HG03064 (cell line): ENCODE data around the gene SMPX.
"Not testable (repeated sequence)": the region's sequence is repeated elsewhere in the genome, so short reads cannot be mapped to it uniquely, and the experiment has no call there.

ENCODE experiments used
- ATAC-seq: cut with Tn5 transposase; IDR thresholded peaks from one replicate; pipeline ENCODE4 v1.9.1; 2021; ENCODE audit warnings: low read depth; ENCODE audit not compliant: unreplicated experiment

SMPX gene

DNA sequence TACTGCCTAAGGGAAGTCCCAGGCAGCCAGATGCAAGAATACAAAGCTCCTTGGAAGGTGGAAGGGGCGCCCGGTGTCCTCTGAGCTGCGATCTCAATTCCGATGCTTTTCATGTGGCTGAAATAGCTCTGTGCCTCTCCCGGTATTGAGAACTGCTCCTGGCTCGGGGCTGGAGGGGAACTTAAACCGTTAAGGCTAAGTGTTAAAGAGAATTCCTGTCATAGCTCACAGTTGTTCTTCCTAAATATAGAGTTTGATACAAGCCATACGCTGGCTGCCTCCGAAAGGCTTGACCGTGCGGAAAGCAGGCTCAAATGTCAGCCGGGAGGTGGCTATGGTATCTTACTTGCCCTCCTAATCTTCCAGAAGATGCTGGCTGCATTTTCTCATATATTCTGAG, at the start of gene SMPX:
Gene SMPX, minus strand, starts transcription at position 157 of the 400 bp plus-strand sequence. CDS start 3,826 bp downstream, outside the sequence.
- no peak for ATAC-seq

DNA sequence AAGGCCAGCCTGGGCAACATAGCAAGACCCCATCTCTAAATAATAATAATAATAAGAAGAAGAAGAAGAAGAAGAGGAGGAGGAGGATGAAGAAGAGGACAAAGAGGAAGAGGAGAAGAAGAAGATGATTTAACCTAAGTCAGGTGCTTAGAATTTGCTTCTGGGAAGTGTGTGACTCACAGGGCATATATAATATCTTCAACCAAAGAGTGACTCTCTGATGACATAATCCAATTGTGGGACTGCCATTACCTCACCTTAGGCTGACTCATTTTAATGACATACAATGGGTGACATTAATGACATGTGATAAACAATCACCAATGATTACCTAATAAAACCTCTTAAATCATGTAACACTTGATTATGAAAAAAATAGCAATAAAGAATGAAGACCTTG, 48.8 kb upstream of the SMPX start:
- no peak for ATAC-seq

- ATAC-seq, result no peak
Observed at GRCh38 chrX:21802839-21803238, 44.9 kb upstream of the SMPX start.

DNA sequence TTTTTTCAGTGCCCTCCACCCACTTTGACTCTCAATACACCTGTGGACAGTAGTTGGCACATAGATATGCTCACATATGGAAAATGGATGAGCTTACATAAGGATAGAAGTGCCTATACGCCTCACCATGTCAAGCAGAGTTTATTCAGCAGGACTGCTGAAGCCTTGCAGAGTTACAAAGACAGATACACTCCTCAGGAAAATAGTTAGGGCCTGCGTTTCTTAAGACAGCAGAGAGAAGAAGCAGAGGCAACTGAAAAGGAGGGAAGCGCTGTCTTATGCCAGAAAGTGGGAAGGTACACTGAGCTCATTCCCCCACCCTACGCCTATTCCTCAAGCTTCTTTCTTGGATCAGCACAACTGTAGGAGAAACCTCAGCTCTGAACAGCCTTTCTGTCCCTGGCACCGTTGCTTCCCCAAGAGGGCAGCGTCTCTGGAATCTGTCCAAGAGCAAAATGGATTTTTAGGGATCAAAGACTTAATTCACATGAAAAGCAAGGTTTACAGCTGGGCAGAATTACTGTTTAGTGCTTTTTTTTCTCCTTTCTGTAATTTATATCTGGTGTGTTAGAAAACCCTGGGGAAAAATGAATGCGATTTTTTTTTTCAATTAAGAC, 44.2 kb upstream of the SMPX start:
- ATAC-seq, result no peak

GRCh38 chrX:21800344-21800770, 42.4 kb upstream of the SMPX start:
- no peak for ATAC-seq

- ATAC-seq, result no peak
Observed at GRCh38 chrX:21799767-21800166, 41.9 kb upstream of the SMPX start.

DNA sequence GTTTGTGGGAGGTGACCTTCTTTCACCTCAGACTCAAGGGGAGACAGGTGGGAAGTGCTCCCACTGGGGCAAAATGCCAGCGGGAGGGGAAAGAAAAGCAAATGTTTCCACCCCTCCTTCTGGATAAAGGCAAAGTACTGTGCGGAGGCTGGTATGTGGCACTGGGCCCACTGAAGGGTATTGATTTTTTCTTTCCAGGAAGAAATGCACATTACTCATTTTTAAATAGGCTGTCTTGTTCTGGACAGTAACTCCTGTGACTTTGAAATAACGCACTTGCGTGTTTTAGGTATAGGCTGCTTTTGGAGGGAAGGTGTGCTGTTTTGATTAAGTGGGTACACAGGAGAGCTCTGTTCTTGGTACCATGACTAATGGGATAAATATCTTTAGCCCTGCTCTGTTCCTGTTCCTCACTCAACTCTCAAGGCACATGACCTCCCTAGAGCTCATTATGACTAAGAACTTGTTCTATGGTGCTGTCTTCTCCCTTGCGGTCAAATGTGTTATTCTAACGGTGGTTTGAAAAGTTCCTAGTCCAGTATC, 40.8 kb upstream of the SMPX start:
- ATAC-seq, result no peak

DNA sequence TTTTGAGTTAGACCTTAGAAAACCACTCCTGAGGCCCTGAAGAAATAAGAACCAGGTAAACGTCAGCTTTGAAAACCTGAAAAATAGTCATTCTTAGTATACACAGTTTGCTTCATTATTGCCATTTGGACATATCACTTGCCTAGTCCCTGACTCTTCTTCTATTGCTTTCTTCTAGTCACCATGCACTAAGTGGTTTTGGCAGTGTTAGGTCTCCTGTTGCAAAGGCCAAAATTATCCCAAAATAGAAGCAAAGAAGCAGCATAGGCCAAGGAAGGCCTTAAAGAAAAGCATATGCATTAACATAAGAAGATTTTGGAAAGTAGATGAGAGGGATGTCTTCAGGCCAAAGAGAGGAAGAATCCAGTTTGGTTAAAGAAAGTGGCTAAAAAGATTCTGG, 24.1 kb upstream of the SMPX start:
- ATAC-seq, result no peak

- peak; percentile 78 for ATAC-seq
Observed at GRCh38 chrX:21781525-21781924, 23.6 kb upstream of the SMPX start.

GRCh38 chrX:21779095-21779494, 21.2 kb upstream of the SMPX start:
- ATAC-seq, result no peak

- ATAC-seq, result no peak
Observed at GRCh38 chrX:21778236-21778635, 20.3 kb upstream of the SMPX start.

GRCh38 chrX:21775128-21775527, 17.2 kb upstream of the SMPX start:
- ATAC-seq, result not testable (repeated sequence)

- ATAC-seq, result not testable (repeated sequence)
Observed at GRCh38 chrX:21773036-21773435, 15.1 kb upstream of the SMPX start.

GRCh38 chrX:21770631-21771321, 12.9 kb upstream of the SMPX start:
- no peak for ATAC-seq

- no peak for ATAC-seq
Observed at GRCh38 chrX:21766101-21766500, 8.2 kb upstream of the SMPX start.

- no peak for ATAC-seq
Observed at GRCh38 chrX:21764008-21764407, 6.1 kb upstream of the SMPX start.

DNA sequence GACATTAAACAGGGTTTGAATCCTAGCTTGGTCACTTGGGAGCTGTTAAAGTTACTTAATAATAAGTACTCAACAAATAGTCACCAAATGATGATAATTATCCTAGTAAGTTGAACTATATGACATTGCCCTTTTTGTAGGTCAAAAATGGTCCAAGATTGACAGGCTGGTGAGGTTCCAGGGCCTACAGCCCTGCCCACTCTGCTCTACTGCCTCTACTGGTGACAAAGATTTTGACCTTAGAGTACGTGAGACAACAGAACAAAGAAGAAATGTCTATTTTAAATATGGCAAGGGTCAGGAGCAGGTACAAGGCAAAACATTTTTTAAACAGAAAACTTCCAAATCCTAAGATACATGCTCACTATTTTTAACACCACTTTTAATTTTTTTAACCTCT, 572 bp upstream of the SMPX start:
- ATAC-seq, result no peak

DNA sequence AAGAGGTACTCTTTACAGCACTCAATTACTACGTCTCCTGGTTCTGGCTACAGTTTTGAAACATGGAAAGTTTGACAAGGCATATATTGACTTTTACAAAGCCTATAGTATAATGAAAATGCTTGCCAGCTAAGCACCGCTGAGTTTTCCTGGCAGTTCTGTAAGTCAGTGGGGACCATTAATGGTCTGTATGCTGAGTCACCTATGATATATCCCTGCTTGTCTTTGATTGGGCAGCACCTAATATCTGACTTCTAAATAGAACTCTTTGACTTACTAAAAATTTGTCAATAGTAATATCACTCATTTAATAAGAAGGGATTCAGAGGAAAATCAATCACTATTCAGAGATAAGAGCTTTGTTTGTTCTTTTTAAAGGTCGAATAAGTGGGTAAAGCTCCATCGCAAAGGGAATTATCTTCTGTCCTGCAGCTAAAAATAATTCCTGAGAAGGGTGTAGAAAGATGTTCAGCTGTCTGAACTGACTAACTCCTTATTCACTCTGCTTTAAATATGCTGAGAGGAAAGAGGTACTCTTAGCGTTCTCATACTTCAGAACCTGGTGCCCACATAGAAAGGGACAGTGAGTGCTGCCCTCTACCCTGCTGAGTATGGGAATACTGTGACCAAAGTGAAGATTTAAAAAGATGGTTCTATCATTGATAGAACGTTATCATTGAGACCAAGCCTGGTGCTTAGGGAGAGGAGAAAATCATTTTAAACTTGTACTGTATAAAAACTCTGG, 959 bp downstream of the SMPX start:
- ATAC-seq, result no peak

DNA sequence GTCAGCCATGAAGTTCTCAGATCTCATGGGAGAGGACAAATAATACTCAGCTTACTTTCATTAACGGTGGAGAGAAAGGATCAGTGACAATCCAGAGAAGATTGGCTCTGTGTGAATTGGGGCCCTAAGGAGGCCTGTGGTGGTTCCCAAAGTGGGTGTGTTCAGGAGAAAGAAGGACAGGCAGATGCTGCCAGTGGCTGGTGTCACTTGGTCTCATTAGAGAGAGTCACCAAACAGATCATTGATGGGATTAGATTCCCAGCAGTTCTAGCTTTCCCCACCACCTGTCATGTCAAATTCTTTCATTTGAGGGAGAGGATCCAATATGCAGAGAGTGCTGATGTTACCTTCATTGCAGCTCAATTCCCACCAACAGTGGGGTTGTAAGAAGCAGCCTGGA, 8.0 kb downstream of the SMPX start:
- no peak for ATAC-seq

DNA sequence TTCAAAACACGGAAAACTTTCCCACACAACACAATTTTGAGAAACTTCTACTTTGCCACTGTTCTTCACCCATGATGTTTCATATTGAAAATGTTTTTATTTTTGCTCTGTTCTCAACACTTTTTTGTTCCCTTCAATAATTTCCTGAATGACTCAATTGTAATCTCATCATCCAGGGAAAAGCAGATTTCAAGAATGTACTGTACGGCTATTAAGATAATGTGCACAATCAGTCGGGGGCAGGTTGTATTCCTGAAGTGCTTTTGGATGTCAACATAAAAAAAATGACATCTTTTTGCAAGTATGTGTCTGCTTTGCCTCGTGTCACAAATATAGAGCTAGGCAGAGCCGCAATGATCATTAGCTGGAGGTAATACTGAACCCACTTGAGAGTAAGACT, 9.7 kb downstream of the SMPX start:
- ATAC-seq, result no peak

- ATAC-seq, result no peak
Observed at GRCh38 chrX:21747558-21747957, 10.4 kb downstream of the SMPX start.
